GM12892 (cell line): ENCODE results near the gene FCGBP.
"Not testable (repeated sequence)": the region's sequence is repeated elsewhere in the genome, so short reads cannot be mapped to it uniquely, and the experiment has no call there.

ENCODE experiments used
- DNase-seq: peaks from one replicate; pipeline ENCODE4 v3.0.0; 2011; ENCODE audit not compliant: insufficient read length
- FAIRE-seq: peaks from 2 replicates; lab custom pipeline; 2011; peaks lifted over from hg19 to GRCh38; lab: Jason Lieb, UNC
- POLR2A ChIP-seq: IDR thresholded peaks from 2 replicates; pipeline ENCODE4 v1.6.1; 2011; ENCODE audit warnings: low read depth, low read length, control low read depth
- POLR2AphosphoS5 ChIP-seq: IDR thresholded peaks from 2 replicates; pipeline ENCODE4 v1.6.1; 2011; ENCODE audit warnings: low read depth, low read length, control low read depth
- TAF1 ChIP-seq: IDR thresholded peaks from 2 replicates; pipeline ENCODE4 v1.6.1; 2011; ENCODE audit warnings: low read depth, mild to moderate bottlenecking, control low read depth, low read length, borderline replicate concordance

The FCGBP gene

DNA sequence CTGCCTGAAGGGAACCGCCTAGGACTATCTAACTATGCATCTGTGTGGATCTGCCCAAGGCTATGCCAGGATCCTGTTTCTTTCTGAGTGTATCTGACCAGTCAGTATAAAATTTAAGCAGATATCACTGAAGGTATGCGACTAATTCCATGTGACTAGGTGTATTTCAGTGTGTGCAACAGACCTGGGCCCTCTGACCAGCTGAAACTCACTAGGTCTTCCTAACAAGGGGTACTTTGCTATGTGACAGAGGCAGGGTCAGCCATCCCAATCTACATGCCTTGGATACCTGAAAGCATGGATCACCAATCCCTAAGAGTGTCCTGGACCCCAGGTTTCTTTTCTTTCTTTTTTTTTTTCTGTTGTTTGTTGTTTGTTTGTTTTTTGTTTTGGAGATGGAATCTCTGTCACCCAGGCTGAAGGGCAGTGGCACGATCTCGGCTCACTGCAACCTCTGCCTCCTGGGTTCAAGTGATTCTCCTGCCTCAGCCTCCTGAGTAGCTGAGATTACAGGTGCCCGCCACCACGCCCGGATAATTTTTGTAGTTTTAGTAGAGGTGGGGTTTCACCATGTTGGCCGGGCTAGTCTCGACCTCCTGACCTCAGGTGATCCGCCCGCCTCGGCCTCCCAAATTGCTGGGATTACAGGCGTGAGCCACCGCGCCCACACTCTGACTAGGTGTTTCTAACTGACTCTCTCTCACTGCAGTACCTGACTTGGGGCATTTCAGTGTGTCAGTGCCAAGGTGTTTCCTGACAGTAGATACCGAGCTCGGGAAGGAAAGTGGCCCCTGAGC is 43.5 kb downstream of the FCGBP start:
- FAIRE-seq = no peak
- TF ChIP-seq TAF1 = no peak
- TF ChIP-seq POLR2AphosphoS5 = no peak
- no peak for TF ChIP-seq POLR2A
- no peak for DNase-seq

DNA sequence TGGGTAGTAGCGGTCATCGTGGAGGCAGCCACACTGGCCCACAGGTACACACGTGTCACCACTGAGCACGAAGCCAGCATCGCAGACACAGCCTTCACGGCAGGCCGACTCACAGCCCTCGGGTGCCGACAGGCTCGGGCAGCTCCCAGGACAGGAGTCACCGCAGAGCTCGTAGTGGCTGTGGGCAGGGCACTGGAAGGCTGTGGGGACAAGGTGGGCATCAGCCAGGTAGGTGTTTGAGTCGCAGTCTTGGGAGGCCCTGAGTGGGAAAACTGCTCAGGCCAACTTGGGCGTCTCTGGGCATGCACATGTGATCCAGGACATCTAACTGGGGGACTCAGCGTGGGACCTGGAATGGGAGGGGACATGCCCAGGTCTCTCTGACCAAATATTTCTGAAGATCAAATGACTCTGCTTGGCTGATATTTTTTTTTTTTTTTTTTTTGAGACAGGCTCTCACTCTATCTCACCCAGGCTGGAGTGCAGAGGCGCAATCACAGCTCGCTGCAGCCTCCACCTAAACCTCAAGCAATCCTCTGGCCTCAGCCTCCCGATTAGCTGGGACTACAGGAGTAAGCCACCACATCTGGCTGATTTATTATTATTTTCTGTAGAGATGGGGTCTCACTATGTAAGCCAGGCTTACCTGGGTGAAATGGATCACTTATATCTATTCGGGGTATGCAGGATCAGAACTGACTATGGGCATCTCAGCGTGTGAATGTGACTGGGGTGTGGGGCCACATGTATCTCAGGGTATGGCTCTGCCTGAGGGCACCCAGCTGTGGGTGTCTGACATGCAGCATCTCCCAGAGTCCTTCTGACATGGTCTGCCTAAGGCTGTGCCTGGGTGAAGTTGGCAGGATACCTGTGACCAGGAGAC is 44.3 kb downstream of the FCGBP start:
- FAIRE-seq, DNase-seq: not testable (repeated sequence)

DNA sequence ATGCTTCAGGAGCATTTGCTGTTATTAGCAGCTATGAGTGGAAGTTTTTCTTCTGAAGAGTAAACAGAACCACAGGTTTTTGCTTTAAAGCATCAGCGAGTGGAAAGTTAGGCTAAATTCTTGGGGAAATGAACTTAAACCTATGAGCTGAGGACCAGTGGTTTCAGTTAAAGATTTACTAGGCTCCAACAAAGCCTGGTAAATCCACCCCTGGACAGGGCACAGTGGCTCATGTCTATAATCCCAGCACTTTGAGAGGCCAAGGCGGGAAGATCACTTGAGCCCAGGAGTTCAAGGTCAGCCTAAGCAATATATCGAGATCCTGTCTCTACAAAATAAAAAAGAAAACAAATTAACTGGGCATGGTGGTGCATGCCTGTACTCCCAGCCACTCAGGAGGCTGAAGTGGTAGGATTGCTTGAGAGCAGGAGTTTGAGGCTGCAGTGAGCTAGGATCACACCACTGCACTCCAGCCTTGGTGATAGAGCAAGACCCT is 46.9 kb downstream of the FCGBP start:
- FAIRE-seq, DNase-seq: not testable (repeated sequence)

DNA sequence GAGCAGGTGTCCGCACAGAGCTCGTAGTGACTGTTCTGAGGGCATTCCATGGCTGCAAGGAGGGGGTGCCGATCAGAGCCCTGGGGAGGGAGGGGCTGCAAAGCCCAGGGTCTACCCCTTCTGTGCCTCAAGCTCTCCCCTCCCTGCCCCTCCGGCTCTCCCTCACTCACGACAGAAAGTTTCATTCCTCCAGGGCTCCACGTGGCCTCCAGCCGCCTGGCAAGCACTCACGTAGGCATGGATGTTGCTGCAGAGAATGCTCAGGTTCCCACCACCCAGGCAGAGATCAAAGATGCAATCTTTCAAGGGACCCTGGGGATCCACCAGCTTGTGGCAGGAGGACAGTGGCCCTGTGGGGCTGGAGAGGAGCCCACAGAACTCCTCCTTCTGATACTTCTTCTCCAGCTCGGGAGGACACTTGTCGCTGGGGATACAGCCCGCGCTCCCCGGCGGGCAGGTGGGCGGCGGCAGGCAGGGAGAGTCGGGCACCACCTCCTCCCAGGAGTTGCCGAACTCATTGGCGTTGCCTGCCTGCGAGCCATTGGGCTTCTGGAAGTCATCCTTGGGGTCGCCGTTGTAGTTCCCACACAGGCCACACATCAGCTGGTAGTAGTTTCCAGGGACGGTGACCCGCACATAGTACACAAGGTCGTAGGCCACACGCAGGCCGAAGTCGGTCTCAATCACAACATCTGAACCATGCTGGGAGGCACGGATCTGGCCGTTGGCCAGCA is 48.4 kb downstream of the FCGBP start:
- DNase-seq, FAIRE-seq: not testable (repeated sequence)

DNA sequence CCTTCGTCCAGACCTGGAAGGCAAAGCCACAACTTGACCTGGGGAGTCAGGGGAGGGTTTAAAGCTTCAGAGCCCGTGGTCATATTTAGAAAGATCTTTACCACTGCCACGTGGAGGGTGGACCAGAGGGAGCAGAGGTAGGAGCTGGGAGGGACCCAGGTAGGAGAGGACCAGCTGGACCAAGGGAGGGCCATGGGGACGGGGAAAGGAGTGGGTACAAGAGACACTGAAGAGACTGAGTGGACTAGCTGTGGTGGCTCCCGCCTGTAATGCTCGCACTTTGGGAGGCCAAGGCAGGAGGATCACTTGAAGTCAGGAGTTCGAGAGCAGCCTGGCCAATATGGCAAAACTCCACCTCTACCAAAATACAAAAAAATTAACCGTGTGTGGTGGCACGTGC is 49.7 kb downstream of the FCGBP start:
- not testable (repeated sequence) for FAIRE-seq, DNase-seq
